ENCODE data around the gene IGSF6.

DNA sequence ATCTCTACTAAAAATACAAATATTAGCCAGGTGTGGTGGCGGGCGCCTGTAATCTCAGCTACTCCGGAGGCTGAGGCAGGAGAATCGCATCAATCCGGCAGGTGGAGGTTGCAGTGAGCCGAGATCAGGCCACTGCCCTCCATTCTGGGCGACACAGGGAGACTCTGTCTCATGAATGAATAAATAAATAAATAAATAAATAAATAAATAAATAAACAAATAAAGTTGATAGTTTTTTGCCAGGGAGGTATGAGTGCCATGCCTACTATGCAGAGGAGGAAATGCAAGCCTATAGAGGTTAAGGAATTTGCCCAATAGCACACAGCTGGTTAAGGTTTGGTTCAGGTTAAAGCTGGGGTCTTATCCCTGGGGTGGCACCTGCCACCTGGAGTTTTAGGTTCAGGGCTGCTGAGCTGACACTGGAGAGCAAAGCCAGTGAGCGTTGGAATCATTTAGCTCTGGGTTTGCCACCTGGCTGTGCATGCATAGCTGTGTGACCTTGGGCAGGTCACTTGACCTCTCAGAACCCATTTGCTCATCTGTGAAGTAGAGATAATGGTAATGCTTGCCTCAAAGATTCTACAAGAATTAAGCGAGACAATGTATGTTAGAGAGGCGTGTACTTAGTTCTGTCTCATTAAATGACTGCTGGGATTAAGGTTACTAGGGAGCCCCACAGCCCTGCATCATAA is 12.5 kb upstream of the IGSF6 start:
- TF ChIP-seq CTCF (conservative IDR thresholded peaks at IDR 0.05; ENCODE audit: low read length) (no peak), EZH2phosphoT487 (IDR thresholded peaks at IDR 0.05; ENCODE audit: borderline replicate concordance, low read depth, low read length) (no peak)

Data from OCI-LY7 (cell line).